GM12874 (cell line): ENCODE data around the gene APOL1.

Experiments used
- TF ChIP-seq, protein P1 (sequence below): IDR thresholded peaks from 2 replicates; pipeline ENCODE4 v1.5.1; 2011; ENCODE audit warnings: low read depth, mild to moderate bottlenecking, control low read depth, low read length, moderate library complexity; ENCODE audit not compliant: insufficient read depth

APOL1 gene

DNA sequence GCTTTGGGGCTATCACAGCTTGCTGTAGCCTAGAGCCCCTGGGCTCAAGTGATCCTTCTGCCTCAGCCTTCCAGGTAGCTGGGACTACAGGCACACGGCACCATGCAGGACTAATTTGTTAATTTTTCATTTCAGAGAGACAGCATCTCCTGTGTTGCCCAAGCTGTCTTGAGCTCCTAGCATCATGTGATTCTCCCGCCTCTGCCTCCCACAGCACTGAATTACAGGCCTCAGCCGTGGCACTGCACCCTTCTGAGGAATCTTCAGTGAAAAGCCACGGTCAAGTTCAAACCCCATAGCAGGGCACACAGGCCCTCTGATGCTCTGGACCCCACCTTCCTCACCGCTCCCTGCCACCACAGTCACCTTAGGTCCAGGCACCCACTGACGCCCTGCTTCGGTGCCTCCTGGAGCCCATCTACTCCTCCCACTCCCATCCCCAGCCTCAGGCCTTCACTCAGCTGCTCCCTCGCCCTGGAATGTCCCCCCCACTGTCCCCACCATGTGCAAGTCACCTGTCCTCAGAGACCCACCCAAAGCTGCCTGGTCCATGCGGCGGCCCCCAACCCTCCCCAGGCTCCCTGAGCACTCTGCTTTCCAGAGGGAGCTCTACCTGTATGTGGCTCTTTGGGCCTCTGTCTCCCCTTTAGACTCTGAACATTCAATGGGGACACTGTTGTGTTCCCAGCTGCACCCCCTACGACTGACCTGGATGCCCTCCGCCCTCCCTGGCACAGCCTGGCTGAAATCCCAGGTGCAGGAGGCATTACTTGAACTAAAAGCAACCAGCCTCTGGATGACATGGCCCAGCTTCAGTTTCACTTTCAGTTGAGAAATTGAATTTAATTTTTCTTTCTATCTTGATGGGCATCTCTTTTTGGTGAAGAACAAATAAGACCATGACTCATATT is 15.2 kb upstream of the APOL1 start:
- TF ChIP-seq, protein P1, sequence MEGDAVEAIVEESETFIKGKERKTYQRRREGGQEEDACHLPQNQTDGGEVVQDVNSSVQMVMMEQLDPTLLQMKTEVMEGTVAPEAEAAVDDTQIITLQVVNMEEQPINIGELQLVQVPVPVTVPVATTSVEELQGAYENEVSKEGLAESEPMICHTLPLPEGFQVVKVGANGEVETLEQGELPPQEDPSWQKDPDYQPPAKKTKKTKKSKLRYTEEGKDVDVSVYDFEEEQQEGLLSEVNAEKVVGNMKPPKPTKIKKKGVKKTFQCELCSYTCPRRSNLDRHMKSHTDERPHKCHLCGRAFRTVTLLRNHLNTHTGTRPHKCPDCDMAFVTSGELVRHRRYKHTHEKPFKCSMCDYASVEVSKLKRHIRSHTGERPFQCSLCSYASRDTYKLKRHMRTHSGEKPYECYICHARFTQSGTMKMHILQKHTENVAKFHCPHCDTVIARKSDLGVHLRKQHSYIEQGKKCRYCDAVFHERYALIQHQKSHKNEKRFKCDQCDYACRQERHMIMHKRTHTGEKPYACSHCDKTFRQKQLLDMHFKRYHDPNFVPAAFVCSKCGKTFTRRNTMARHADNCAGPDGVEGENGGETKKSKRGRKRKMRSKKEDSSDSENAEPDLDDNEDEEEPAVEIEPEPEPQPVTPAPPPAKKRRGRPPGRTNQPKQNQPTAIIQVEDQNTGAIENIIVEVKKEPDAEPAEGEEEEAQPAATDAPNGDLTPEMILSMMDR: no peak

DNA sequence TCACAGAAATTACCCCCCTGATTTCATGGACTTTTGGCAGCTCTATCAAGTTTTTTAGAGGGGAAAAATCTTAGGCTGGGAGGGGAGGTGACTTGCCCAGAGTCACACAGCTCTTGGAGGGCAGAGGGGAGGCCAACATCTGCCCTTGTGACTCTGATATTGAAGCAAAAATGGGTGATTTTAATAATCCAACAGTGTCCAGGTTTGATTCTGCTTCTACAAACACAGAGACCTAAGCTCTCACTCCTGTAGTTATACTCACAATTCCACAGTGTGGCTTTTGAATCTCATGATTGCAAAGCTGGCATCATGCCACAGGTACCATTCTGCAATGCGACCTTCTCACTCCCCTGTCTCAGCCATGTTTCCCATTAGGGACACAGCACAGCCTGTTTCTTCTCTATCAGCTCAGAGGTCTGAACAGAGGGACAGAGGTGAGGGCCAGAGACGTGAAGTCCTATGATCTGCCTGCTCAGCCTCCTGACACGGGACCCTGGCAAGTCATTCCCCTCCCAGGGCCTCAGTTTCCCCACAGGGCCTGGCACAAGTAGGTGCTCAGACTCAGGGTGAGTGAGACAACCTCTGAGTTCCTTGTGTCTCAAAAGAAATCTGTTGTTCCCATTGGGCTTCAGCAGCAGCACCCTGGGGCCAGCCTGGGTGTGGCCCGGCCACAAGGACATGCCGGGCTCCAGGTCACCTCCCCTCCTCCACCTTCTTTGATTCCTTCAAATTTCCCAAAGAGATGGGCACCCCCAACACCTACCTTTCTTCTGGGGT is 14.4 kb upstream of the APOL1 start:
- TF ChIP-seq, protein P1: no peak

DNA sequence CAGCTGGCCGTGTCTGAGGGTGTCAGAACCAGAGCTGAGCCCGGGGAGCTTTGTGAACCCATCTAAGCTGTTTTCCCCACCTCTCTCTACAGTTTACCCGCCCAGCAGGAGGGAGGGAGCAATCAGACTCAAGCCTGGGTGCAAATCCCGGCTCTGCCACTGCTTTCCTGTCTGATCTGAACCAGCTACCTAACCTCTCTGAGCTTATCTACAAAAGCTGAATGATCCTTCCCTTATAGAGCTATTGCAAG is 13.9 kb upstream of the APOL1 start:
- TF ChIP-seq, protein P1: no peak

DNA sequence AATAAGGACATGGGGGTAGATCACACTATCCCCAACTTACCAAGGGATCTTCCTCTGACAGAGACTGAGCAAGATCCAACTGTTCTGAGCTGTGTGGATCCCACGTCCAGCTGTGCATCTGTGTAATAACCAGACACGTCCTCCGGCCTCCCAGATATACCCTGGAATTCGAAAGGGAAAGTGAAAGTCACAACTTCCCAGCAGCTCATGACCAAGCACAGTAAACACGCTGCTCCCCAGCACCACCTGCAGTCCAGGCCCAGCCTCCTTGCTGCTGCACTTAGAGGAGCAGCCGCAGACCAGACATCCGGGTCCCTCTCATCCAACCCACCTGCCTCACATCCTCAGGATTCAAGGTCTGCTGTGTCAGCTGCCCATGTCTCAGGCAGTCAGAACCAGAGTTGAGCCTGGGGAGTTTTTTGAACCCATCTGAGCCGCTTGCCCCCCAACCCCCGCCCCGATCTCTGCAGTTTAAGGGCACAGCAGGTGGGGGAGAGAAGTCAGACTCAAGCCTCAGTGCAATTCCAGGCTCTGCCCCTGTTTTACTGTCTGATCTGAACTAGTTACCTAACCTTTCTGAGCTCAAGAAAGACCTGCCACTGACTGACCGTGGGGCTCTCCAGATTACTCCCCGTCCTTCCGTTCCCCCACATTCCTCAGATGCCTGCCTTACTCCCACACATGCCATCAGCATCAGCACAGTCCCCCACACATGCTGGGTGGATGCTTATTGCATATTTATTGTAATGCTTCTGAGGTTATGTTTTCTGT is 13.3 kb upstream of the APOL1 start, which contains the start of gene APOL2:
APOL2 (minus strand) TSS at position 127 of the 771 bp plus-strand sequence. CDS start 6,365 bp downstream, outside the sequence.
- TF ChIP-seq, protein P1: peak; percentile 74

DNA sequence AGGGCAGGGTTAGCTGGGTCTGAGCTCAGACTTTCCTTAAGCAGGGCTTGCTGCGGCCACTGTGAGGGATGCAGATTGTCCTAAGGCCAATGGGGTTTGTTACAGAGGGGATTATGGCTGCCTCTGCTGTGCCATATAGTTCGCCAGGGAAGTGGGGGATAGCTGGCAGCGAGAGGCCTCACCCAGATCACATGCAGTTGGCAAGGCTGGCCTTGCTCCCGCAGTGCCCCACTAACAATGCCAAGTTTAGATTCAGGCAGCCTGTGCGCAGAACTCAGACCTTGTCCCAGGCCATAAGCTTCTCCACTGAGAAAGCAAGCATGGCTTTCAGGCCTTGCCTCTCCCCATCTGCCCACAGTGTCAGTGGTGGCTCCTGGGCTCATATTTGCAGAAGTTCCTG is 8.9 kb upstream of the APOL1 start:
- TF ChIP-seq, protein P1: no peak

DNA sequence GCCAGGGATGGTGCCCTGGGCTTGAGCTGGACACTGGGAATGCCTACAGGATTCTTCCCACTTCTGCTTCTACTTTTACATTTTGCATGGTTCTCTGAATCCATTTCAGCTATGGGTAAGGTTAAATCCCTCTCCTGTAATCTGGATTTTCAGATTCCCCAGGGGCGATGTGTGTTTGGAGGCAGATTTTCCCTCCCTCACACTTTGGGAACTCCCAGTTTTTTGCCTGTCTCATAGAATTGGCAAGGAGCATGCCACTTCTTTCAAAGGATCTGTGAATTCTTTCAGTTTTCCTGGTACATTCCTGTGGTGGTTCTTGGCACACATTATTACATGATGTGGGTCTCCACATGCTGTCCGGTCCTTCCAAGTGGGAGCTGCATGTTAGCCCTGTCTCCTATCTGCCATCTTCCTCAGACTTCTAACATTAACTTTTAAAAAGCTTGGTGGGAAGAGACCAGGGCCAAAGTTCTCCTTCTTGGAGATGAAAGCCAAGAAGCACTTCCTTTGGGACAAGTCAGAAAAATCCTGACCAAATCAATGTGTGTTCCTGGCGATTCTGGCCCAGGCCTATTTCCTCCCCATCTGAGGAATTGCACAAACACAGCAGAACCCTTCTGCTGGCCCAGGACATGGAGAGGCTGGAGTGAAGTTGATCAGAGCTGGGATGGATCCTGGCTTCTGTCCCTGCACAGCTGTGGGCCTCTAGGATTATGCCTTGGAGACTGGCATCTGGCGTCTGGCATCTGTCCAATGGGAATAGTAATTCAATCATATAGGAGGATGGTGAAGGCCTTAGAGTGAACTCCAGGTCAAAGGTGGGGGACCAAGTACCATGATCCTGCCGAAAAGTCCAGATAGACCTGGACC is 8.2 kb upstream of the APOL1 start:
- TF ChIP-seq, protein P1: no peak
